Osteocyte (in vitro differentiated cells): Measurements from ENCODE around the gene CDK5RAP2. TPM values are rescaled to one million over a fixed set of nuclear protein-coding genes. Genes with fewer than 3 reads are reported as not detected.

Experiments
- DNase-seq: peaks from one replicate; pipeline ENCODE4 v3.0.0; 2021; ENCODE audit warnings: mixed read lengths; ENCODE audit not compliant: unreplicated experiment; ENCODE audit errors: extremely low spot score
- H3K27ac Mint-ChIP-seq: one replicate; pipeline ENCODE4 v1.8.0; 2021; ENCODE audit warnings: mild to moderate bottlenecking, mixed read lengths; ENCODE audit not compliant: unreplicated experiment
- H3K27me3 Mint-ChIP-seq: one replicate; pipeline ENCODE4 v1.8.0; 2021; ENCODE audit warnings: mixed read lengths; ENCODE audit not compliant: unreplicated experiment
- H3K36me3 Mint-ChIP-seq: one replicate; pipeline ENCODE4 v1.8.0; 2021; ENCODE audit warnings: mixed read lengths; ENCODE audit not compliant: unreplicated experiment
- H3K4me1 Mint-ChIP-seq: one replicate; pipeline ENCODE4 v1.8.0; 2021; ENCODE audit warnings: mixed read lengths; ENCODE audit not compliant: unreplicated experiment
- H3K4me3 Mint-ChIP-seq: one replicate; pipeline ENCODE4 v1.8.0; 2021; ENCODE audit warnings: mild to moderate bottlenecking, moderate library complexity, mixed read lengths; ENCODE audit not compliant: unreplicated experiment
- H3K9me3 Mint-ChIP-seq: one replicate; pipeline ENCODE4 v1.8.0; 2021; ENCODE audit warnings: mixed read lengths; ENCODE audit not compliant: unreplicated experiment
- total RNA-seq: library from RNA; stranded (reverse); gene quantifications from 2 replicates; pipeline ENCODE4 v1.2.1, GENCODE V29; 2021
- TF ChIP-seq, protein P1 (sequence below): fragments of 200-600 bp; sonication (generic); IDR thresholded peaks from 2 replicates; pipeline ENCODE4 v1.5.0; 2021; ENCODE audit warnings: antibody characterized with exemption, mild to moderate bottlenecking, moderate library complexity

Gene CDK5RAP2
- total RNA-seq, 1 donor from 2014 or later: 48.7 TPM

DNA sequence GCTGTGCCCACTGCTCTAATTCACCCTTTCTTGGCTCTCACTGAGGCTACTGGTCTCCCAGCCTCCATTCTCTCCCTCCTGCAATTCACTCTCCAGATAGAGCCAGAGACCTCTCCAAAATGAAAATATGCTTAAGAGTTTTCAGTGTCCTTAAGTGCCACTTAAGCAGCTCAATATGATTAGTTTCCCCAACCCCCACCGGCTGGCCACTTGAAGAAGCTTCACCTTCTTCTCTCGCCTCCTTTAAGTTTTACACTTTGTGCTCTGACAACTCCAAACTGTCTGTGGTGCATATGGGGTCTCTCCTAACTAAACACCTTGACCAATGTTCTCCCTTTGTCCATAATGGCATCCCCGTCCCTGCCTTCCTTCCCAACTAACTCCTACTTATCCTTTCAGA is 53.4 kb downstream of the CDK5RAP2 start:
- no peak for DNase-seq
- TF ChIP-seq, protein P1, sequence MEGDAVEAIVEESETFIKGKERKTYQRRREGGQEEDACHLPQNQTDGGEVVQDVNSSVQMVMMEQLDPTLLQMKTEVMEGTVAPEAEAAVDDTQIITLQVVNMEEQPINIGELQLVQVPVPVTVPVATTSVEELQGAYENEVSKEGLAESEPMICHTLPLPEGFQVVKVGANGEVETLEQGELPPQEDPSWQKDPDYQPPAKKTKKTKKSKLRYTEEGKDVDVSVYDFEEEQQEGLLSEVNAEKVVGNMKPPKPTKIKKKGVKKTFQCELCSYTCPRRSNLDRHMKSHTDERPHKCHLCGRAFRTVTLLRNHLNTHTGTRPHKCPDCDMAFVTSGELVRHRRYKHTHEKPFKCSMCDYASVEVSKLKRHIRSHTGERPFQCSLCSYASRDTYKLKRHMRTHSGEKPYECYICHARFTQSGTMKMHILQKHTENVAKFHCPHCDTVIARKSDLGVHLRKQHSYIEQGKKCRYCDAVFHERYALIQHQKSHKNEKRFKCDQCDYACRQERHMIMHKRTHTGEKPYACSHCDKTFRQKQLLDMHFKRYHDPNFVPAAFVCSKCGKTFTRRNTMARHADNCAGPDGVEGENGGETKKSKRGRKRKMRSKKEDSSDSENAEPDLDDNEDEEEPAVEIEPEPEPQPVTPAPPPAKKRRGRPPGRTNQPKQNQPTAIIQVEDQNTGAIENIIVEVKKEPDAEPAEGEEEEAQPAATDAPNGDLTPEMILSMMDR: no peak
- Mint-ChIP-seq H3K4me1 (peaks cover 4% of the 10 kb centered on the region), H3K9me3 (no peaks in the 10 kb centered on the region), H3K4me3 (no peak overlapping the region), H3K27me3 (no peaks in the 10 kb centered on the region), H3K36me3 (peaks cover 43% of the 10 kb centered on the region), H3K27ac (no peak overlapping the region)

DNA sequence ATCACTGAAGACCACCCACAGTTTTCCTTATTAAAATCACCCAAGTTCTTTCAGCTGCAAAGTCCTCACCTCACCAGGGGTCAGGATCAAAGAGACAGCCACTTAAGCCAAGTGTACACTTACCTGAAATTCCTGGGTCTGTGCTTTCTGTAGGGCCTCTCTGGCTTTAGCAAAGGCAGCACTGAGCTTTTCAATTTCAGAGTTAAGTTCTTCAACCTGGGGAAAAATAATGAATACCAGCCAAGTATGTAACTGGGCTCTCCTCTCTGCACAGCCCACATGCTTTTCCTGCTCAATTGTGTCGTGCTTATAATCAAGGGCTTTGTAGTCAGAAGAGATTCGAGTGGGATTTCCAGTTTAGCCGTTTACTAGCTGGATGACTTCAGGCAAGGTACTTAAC is 55.1 kb downstream of the CDK5RAP2 start:
- Mint-ChIP-seq H3K36me3 (peaks cover 40% of the 10 kb centered on the region), H3K4me1 (no peaks in the 10 kb centered on the region), H3K9me3 (no peaks in the 10 kb centered on the region), H3K4me3 (no peak overlapping the region), H3K27me3 (no peaks in the 10 kb centered on the region), H3K27ac (no peak overlapping the region)
- DNase-seq: no peak
- TF ChIP-seq, protein P1: no peak

DNA sequence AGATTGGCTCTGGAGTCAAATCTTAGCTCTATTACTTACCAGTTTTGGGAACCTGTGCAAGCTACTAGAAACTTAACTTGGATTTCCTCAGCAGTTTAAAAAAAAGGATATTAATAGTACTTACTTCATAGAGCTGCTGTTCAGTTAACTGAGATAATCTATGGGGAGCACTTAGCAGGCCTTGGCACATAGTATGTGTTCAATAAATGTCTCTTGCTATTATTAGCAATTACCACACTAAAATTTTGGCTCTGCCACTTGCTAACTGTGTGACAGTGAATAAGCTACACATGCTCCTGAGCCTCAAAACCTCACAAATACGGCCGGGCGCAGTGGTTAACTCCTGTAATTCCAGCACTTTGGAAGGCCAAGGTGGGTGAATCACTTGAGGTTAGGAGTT is 55.9 kb downstream of the CDK5RAP2 start:
- no peak for DNase-seq
- no peak overlapping the region for H3K27ac Mint-ChIP-seq
- no peak overlapping the region for H3K4me3 Mint-ChIP-seq
- no peaks in the 10 kb centered on the region for H3K4me1 Mint-ChIP-seq
- H3K27me3 Mint-ChIP-seq: no peaks in the 10 kb centered on the region
- TF ChIP-seq, protein P1: no peak
- H3K9me3 Mint-ChIP-seq: no peaks in the 10 kb centered on the region
- peaks cover 39% of the 10 kb centered on the region for H3K36me3 Mint-ChIP-seq

DNA sequence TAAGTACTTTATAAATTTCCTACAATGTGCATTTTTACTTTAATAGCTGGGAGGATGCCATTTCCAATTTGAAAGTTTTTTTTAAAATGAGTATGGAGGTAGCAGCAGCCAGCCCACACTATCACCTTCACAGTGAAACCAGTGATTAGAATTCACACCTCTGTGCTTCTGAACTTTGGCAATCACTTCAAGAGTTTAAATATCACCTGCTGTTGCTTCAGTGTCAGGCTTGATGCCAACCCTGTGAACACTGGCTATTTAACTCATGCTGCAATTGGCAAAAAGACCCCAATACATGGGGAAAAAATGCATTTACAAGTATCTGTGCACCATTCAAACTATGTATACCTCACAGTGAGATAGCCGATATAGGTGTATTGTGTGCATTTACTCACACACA is 57.4 kb downstream of the CDK5RAP2 start:
- H3K27ac Mint-ChIP-seq: no peak overlapping the region
- no peaks in the 10 kb centered on the region for H3K27me3 Mint-ChIP-seq
- TF ChIP-seq, protein P1: no peak
- peaks cover 26% of the 10 kb centered on the region for H3K36me3 Mint-ChIP-seq
- DNase-seq: no peak
- H3K9me3 Mint-ChIP-seq: no peaks in the 10 kb centered on the region
- no peak overlapping the region for H3K4me3 Mint-ChIP-seq
- H3K4me1 Mint-ChIP-seq: no peaks in the 10 kb centered on the region

DNA sequence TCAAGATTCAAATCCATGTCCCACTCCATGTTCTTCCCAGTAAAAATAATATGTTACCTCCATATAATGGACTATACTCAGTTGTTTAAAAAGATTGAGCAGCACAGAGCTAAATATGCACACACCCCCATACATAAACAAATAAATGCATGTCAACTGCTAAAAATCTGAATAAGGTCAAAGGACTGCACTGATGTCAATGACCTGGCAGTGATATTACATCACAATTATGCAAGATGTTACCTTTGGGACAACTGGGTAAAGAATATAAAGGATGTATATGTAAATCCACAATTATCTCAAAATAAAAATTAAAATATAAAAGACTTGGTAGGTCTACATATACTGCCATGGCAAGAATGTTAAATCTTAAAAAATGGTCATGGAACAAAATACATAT is 57.9 kb downstream of the CDK5RAP2 start:
- TF ChIP-seq, protein P1: no peak
- peaks cover 22% of the 10 kb centered on the region for H3K36me3 Mint-ChIP-seq
- H3K4me1 Mint-ChIP-seq: no peaks in the 10 kb centered on the region
- no peaks in the 10 kb centered on the region for H3K9me3 Mint-ChIP-seq
- H3K4me3 Mint-ChIP-seq: no peak overlapping the region
- no peaks in the 10 kb centered on the region for H3K27me3 Mint-ChIP-seq
- no peak for DNase-seq
- no peak overlapping the region for H3K27ac Mint-ChIP-seq
